Measurements from ENCODE around the gene BOD1L1.
"Not testable (repeated sequence)": the region's sequence is repeated elsewhere in the genome, so short reads cannot be mapped to it uniquely, and the experiment has no call there.

BOD1L1 gene

GRCh38 chr4:13561673-13562072 lies 65.9 kb downstream of the BOD1L1 start:
- no peak for DNase-seq (ENCODE audit: low read depth)
- no peak for TF ChIP-seq CTCF (conservative IDR thresholded peaks at IDR 0.05; ENCODE audit: low read depth, low read length)
- no peak overlapping the region for H3K4me3 ChIP-seq (ENCODE audit: low read depth, low read length)

GRCh38 chr4:13560111-13560510 lies 67.4 kb downstream of the BOD1L1 start:
- DNase-seq (ENCODE audit: low read depth) = not testable (repeated sequence)

GRCh38 chr4:13559413-13559812 lies 68.1 kb downstream of the BOD1L1 start:
- DNase-seq (ENCODE audit: low read depth) = peak; percentile 79
- H3K4me3 ChIP-seq (ENCODE audit: low read depth, low read length) = no peak overlapping the region
- no peak for TF ChIP-seq CTCF (conservative IDR thresholded peaks at IDR 0.05; ENCODE audit: low read depth, low read length)

More at GRCh38 chr4:13560111-13560510, 67.4 kb downstream of the BOD1L1 start:
- H3K4me3 ChIP-seq (ENCODE audit: low read depth, low read length) = not testable (repeated sequence)

GRCh38 chr4:13558881-13559280 lies 68.6 kb downstream of the BOD1L1 start:
- DNase-seq (ENCODE audit: low read depth) = no peak
- H3K4me3 ChIP-seq (ENCODE audit: low read depth, low read length) = no peak overlapping the region
- no peak for TF ChIP-seq CTCF (conservative IDR thresholded peaks at IDR 0.05; ENCODE audit: low read depth, low read length)

GRCh38 chr4:13555325-13555724 lies 72.2 kb downstream of the BOD1L1 start:
- no peak for DNase-seq (ENCODE audit: low read depth)
- no peak overlapping the region for H3K4me3 ChIP-seq (ENCODE audit: low read depth, low read length)
- no peak for TF ChIP-seq CTCF (conservative IDR thresholded peaks at IDR 0.05; ENCODE audit: low read depth, low read length)

GRCh38 chr4:13553081-13553480 lies 74.4 kb downstream of the BOD1L1 start:
- TF ChIP-seq CTCF (conservative IDR thresholded peaks at IDR 0.05; ENCODE audit: low read depth, low read length) = no peak
- no peak overlapping the region for H3K4me3 ChIP-seq (ENCODE audit: low read depth, low read length)
- DNase-seq (ENCODE audit: low read depth) = no peak

- TF ChIP-seq CTCF (conservative IDR thresholded peaks at IDR 0.05; ENCODE audit: low read depth, low read length) = peak; percentile 96
- peak overlapping the region; percentile 56 for H3K4me3 ChIP-seq (ENCODE audit: low read depth, low read length)
- peak; percentile 83 for DNase-seq (ENCODE audit: low read depth)
These were observed 78.5 kb downstream of the BOD1L1 start for GRCh38 chr4:13548984-13549546.
